SIG-M5 (cell line): ENCODE data around the gene ETFRF1.
A peak's percentile ranks its signal among the peaks of the same experiment; 100 is the strongest.

Experiments
- DNase-seq: peaks from one replicate; lab custom pipeline; 2025; lab: John Stamatoyannopoulos, UW

The ETFRF1 gene

DNA sequence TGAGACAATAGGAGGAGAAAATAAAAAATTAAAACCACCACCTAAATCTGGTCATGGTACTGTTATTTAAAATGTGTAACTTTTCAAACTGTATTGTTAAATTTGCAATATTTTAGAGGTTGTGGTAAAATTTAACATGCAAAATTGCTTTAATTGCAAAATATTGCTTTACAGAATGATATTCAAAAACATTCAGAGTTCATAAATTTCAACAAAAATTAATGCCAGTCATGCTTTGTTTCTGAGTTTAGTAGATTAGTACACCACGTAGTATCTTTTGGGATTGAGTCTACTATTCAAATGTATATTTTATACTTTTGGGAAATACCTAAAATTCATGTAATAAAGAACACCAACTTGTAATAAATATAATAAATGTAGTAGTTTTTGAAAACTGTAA, 18.3 kb downstream of the ETFRF1 start:
- no peak for DNase-seq

DNA sequence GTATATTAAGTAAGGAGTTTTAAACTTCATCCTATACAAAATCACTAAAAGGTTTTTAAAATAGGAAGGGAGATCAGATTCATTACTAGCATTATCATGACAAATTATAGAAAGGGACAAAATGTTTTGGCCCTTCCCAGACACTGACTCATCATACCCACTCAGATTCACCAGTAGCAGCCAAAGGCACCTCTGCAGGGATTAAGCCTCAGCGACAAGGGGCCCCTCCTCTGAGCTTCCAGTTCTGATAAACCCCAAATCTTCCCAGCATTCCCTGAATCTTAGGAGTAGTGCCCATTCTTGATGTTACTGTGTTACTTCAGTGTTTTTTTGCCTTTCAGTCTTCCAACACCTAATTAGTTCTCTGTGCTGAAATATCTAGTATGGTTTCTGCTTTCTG, 41.2 kb downstream of the ETFRF1 start:
- DNase-seq: no peak

DNA sequence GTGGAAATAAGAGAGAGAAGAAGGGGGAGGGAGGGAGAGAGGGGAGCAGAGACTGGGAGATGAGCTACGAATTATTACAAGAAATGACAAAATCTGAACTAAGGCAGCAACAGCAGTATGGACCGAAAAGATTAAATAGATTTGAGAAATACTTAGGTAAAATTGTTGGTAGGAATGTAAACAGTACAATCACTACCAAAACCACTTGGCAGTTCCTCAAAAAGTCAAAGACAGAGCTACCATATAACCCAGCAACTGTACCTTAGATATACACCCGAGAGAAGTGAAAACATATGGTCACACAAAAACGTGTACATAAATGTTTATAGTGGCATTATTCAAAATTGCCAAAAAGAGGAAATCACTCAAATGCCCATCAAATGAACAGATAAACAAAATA, 41.6 kb downstream of the ETFRF1 start:
- DNase-seq: no peak

DNA sequence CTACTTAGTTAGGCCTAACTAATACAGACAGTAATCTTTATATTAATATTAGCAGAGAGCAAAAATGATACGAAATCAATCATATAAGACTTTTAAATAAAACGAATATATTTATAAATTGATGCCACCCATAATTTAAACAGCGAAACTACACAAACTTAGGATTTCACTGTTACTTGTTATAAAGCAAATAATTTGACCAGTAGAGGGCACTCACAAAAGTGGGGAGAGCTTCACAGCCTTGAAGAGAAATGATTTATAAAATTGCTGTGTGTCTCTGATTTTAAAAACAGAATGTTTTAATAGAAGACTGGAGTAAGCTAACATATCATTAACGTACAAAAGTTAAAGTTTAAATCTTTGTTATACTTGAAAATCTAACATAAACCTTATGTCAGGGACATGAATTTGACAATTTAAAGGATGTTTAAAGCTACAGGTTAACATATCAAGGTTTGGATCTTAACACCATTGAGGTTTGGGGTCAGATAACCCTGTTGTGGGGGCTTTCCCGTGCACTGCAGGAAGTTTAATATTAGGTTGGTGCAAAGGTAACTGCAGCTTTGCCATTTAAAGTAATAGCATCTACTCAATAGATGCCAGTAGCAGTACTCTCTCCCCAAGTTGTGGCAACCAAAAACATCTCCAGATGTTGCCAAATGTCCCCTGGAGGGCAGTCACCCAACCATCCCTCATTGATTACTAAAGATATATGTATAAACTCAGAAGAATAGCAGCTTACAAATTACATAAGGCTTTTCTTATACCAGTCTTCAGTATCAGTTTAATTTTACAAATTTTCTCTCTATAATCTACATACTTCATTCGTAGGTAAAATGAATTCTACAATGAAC, 46.4 kb downstream of the ETFRF1 start:
- DNase-seq: no peak

DNA sequence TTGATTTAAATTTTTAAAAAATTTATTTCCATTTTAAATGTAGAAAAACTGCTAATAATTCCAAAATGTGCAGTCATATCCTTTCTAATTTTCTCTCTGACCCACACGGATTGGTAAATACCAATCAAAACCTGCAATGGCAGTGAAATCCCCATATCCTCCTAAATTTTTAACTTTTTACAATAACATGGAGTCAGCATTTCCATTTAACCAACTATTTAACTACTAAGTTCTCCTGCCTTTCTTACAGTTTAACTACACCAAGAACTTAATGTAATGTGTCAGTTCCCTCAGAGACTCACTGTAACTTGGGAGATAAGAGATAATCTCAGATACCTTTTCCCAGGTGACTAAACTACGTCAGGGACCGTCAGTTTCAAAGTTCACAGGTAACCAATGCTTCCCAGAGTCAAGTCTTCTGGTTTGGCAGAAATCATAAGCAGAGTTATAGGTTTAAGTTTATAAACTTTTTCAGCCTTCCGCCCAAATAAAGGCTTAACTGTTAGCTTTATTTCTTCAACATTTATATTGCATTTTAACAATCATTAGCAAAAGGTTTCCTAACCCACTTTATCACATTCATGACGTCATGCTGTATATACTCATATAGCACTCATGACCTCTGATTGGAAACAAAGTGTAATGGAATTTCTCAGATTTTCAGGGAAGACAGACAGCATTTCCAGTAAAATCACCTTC, 48.1 kb downstream of the ETFRF1 start:
- DNase-seq: no peak

DNA sequence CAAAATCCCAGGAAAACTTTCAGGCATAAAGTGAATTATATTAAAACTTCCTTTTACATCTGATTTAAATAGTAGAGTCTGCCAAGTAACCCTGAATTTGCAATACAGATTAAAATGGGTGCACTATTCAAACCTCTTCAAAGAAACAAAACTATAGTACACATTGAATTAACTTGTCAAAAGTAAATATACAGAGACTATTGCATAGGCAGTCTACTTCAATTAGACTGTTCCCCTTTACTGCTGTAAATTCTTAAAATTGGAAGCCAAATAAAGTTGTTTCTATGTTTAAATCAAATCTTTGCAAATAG, 48.6 kb downstream of the ETFRF1 start:
- DNase-seq: no peak

DNA sequence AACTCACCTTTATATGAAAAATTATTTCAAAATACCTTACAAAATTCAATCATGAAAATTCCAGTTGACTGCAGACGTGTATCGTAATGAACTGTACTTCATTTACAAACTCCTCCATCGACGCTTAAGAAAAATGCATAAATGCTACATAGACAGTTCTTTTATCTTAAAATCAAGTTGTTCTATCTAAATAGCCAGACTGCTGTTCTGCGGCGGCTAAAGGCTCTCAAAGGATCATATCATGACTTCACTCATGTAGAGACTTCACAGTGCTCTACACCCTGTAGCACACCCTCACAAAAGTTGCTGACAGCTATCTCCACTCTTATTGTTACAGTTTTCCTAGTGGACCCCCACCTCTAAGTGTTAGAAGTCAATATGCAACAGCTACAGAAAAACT, 50.5 kb downstream of the ETFRF1 start:
- DNase-seq: no peak

DNA sequence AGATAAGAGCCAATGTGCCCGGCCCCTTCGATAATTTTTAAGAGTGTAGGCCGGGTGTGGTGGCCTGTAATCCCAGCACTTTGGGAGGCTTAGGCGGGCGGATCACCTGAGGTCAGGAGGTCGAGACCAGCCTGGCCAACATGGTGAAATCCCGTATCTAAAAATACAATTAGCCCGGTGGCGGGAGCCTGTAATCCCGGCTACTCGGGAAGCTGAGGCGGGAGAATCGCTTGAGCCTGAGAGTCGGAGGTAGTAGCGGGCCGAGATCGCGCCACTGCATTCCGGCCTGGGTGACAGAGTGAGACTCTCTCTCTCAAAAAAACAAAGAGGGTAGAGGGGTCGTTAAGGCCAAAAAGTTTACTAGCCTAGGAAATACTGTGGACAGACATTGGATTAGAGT, 53.1 kb downstream of the ETFRF1 start:
- DNase-seq: no peak

DNA sequence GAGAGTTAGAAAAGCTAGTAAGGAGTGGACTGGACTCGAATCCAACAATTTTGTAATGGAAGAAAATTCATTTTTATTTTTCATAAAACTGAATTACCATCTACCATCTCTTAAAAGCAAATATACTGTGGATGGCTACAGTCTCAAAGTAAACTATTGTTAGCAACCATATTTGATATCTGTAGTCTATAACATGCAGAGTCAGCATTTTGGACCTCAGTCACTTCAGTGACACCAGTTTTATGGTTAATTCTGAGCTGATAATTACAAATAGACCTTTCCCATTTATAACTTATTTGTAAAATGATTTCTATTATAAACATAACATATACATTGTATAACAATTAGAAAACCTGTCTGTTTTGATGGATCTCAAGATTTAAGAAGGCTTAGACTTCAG, 53.7 kb downstream of the ETFRF1 start:
- no peak for DNase-seq

DNA sequence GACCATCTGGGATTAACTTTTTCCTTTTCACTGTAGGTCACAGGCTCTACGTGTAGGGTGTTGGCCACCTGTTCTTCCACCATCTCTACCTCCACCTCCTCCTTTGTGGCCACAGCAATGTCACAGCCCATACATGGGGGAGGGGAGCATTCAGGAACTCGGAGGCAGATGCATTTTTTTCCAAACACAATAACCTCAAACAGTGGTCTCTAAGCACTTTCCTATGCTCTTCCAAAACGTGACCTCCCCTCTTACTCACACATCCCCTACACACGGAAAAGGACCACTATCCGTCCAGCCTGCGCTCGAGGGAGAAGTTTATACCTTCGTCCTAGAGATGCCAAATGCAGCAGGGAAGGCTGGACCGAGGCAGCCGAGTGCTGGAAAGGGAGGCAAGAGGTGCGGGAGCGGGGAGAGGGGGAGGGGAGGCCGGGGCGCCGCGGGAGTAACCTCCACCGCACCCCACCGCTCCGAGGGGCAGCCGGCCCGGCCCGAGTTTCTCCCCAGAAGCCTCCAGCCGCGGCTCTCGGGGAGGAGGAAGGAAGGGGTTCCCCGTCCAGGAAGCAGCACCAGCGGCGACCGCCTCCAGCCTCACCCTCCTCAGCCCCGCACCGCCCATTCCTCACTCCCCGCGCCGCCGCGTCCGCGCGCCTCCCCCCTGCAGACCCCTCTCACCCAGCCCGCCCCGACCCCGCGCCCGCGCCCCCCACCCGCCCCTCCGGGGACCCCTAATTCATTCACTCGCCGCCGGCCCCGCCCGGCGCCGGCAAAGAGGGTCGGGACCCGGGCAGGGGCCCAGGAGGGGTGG, 55.1 kb downstream of the ETFRF1 start:
- DNase-seq: no peak

DNA sequence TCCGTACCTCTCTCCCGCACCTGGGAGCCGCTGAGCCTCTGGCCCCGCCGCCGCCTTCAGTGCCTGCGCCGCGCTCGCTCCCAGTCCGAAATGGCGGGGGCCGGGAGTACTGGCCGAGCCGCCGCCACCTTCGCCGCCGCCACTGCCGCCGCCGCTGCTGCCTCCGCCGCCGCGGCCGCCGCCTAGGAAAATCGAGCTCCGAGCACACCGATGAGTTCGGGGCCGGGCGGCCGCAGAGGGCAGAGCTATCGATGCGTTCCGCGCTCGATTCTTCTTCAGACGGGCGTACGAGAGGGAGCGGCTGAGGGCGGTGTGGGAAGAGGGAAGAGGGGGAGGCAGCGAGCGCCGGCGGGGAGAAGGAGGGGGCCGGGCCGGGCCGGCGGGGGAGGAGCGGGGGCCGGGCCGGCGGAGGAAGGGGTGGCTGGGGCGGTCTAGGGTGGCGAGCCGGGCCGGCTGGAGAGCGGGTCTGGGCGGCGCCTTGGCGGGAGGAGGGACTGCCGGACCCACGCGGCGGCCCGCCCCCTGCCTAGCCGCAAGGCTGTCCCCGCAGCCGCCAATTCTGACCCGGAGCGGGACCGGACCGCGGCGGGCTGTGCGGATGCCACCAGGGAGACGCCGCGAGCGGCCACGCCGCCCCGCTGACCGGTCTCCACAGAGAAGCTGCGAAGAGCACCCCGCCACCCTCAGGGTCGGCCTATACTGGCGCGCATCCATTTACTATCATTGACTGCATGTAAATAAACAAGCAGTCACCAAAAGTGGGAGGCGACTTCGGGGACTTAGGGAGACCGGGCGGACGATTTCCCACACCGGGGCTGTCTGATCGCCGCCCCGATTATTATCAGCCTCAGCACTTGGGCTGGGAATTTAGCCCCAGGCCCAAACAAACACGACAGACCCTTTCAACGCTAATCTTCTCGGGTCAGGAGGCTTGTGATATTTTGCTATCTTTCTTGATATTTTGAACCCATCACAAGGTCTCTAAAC, 56.0 kb downstream of the ETFRF1 start, which contains the start of gene KRAS:
TSS of gene KRAS (minus strand) at position 186 of the 987 bp plus-strand sequence.
- DNase-seq: peak; percentile 32

DNA sequence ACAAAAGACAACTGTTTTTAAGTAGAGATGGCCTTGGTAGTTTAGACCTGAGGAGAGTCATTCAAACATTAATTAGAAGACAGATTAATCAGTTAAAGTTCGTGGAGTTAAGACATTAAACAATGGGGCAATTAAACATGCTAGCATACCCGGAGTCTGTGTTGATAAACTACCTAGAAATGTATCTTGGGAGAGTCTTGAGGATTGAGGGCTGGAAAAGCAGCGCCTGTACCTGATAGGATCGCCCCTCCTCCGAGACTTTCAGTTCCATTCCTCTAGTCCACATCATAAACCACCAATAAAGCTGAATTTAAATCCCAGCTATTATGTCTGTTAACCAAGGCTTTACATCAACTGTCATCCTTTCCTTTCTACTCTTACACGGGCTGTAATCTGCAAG, 56.7 kb downstream of the ETFRF1 start:
- DNase-seq: no peak

DNA sequence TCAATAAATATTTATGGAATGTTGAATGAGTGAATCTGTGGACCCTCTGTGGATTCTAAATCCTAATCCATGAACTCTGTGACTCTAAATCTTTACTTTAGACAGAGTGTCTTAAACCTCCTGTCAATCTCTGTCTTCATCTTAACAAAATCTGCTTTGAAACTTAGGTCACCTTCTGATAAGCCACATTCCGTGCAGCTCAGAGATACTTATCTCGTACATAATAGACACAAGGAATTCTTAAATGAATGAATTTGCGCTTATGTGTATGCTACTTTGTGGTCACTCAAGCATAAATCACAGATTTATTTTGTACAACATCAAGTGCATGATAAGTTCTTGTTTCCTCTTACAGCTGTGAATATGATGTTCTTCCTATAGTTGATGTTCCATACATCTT, 57.9 kb downstream of the ETFRF1 start:
- no peak for DNase-seq

DNA sequence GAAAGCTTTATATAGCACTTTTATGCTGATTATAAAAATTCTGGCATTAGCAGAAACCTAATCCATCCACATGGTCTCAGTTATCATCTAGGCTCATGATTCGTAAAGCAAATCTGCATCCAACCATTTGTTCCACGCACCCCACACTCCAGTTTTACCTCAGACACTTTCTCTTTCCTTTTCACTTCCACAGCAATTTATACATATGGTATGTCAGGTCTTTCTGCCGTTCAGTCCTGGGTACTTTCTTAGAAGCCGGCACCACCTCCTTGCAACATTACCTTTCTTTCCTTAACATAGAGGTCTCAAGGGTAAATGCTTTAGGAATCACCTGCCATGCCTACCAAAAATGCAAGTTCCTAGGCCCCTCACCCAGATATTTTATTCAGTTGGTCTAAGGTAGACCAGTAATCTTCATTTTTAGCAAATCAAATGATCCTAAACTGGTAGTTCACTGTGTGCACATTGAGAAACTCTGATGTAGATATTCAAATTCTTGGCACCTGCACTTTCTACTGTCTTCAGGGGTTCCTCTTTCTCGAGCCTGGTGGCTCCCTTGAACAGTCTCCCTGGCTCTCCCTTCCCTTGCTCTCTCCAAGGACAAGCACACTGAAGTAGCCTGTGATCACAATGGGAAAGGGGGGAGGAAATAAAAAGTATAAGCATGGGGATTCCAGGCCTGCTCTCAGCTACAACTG, 58.5 kb downstream of the ETFRF1 start:
- no peak for DNase-seq

DNA sequence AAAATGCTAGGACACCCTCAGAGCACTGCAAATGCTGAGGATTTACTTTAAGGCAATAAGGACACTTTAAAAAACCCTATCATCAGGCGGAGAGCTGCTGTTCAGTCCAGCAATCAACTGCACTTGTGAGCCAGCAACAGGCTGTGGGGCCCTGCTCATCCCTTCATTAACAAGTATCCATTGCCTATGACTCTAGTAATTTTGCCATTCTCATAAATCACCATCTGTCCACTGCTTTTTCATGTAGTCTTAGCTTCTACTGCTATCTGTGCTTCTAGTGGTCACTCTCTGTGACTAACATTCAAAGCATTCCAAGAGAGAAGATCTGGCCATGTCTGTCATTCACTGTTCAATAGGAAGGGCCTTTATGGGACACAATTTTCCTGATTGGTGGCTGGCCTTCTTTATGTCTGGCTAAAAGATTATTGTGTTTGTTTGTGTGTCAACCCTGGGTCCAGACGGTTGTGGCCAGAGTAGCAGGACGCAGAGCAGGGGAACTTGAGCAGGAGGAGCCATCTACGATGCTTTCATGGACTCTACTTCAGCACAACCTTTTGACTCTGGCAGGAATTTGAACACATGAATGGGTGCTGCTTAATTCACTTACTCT, 59.3 kb downstream of the ETFRF1 start:
- no peak for DNase-seq
